HuH-7 (cell line): ENCODE measurements around the gene KRT84.

Experiments
- DNase-seq: peaks from one replicate; pipeline ENCODE4 v3.0.0; 2011; ENCODE audit warnings: low spot score

The KRT84 gene

GRCh38 chr12:52342781-52343490 lies 42.5 kb downstream of the KRT84 start:
- DNase-seq, result no peak

DNA sequence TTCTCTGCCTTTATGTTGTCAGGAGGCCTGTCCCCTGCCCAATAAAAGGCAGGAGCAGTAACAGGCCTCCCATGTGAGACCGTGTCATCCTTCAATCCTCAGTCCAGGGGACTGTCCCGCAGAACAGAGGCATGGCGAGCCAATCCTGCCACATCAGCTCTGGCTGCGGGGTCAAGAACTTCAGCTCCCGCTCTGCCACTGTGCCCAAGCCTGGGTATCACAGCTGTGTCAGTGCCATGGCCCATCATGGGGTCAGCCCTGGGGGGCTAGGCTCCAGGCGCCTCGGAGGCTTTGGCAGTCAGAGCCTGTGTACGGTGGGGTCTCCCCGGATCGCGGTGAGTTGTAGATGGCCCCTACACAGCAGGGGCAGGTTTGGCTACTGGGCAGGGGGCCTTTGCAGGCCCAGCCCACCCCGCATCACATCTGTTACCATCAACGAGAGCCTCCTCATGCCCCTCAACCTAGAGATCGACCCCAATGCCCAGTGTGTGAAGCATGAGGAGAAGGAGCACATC lies 44.3 kb downstream of the KRT84 start:
- DNase-seq, result no peak

- DNase-seq, result no peak
These were observed 47.1 kb downstream of the KRT84 start for GRCh38 chr12:52338241-52338960.

GRCh38 chr12:52337054-52337453 lies 48.4 kb downstream of the KRT84 start:
- no peak for DNase-seq

GRCh38 chr12:52336641-52337040 lies 48.8 kb downstream of the KRT84 start:
- no peak for DNase-seq

- no peak for DNase-seq
These were observed 49.7 kb downstream of the KRT84 start for GRCh38 chr12:52335598-52336262.

DNA sequence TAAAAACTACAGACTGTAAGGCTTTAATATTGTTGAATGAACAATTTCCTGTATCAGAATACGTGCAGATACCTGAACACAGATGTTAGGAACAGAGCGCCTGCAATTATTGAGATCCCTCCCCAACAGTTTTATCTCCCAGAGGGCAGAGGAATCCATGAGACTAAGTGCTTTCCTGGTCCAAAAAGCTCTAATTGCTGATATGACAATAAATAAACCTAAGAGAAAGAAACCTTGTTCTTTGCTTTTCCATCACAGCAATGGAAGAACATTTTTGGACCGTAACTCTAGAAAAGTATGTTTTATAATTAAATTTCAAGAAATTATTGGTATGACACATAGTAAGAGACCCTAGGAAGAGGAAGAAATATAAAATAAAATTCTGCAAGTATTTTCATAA lies 51.3 kb downstream of the KRT84 start:
- DNase-seq, result no peak

DNA sequence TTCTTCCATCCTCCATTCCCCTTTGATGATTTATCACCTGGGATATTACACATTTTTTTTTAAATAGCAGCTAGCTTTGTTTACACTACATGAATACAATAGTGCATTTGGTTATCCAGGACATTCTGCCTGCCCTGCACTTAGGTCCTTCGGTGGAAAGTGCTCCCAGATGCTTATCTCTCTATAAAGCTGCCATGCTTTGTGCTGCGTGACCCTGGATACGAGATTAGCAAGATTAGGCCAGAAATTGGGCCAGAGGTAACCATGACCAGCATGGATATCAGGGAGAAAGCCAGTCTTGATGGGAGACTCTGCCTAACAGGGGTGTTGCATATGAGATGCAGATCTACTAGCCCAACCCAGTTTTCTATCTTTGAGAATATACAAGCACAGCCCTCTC lies 52.1 kb downstream of the KRT84 start:
- DNase-seq, result no peak

GRCh38 chr12:52332381-52332780 lies 53.1 kb downstream of the KRT84 start:
- no peak for DNase-seq

- DNase-seq, result no peak
These were observed 53.6 kb downstream of the KRT84 start for GRCh38 chr12:52331833-52332232.

GRCh38 chr12:52331039-52331438 lies 54.4 kb downstream of the KRT84 start:
- no peak for DNase-seq

- no peak for DNase-seq
These were observed 57.5 kb downstream of the KRT84 start for GRCh38 chr12:52327830-52328500.
